Measurements from ENCODE around the gene BARHL1.

- TF ChIP-seq CTCF (IDR thresholded peaks at IDR 0.05; ENCODE audit: insufficient read depth, low read length, poor library complexity, severe bottlenecking) (no peak), EZH2phosphoT487 (conservative IDR thresholded peaks at IDR 0.05; ENCODE audit: low read length) (no peak)
Measured at GRCh38 chr9:132552041-132552440, 30.4 kb upstream of the BARHL1 start.

Measured in SU-DHL-6 (cell line).